HepG2 (cell line): ENCODE data around the gene POP7. TPM values are rescaled to one million over a fixed set of nuclear protein-coding genes. Genes with fewer than 3 reads are reported as not detected.

Experiments used
- ATF7-NPFF ChIP-seq: sonication (generic); formaldehyde crosslinking; IDR thresholded peaks from 2 replicates; pipeline ENCODE4 v1.8.1; 2023; ENCODE audit warnings: mild to moderate bottlenecking, low read depth, missing genetic modification reagents, moderate library complexity
- CBX1 ChIP-seq: IDR thresholded peaks from one replicate; pipeline ENCODE4 v1.6.1; 2016; ENCODE audit warnings: antibody characterized with exemption, low read depth
- CHD2 ChIP-seq: IDR thresholded peaks from 2 replicates; pipeline ENCODE4 v1.6.1; 2011; ENCODE audit warnings: low read depth, low read length, improper control_type of control experiment
- FOXA1 ChIP-seq, 2 experiments: fragments of 450-650 bp in 1 of 2; sonication (generic) in 1 of 2; formaldehyde crosslinking in 1 of 2; IDR thresholded peaks; 2 replicates each; pipeline versions ENCODE4 v1.4.0 to v1.6.1; 2016 to 2020; ENCODE audit warnings: missing genetic modification reagents in 1 of 2
- HDAC2 ChIP-seq: sonication (generic); formaldehyde crosslinking; IDR thresholded peaks from 2 replicates; pipeline ENCODE4 v1.4.0; 2020; ENCODE audit warnings: missing genetic modification reagents
- HNRNPUL1 ChIP-seq: fragments of 200-400 bp; formaldehyde crosslinking; IDR thresholded peaks from 2 replicates; pipeline ENCODE4 v1.6.1; 2017; ENCODE audit warnings: low read depth, mild to moderate bottlenecking, low read length, moderate library complexity
- JARID2 ChIP-seq: sonication (generic); formaldehyde crosslinking; IDR thresholded peaks from 2 replicates; pipeline ENCODE4 v1.8.1; 2023; ENCODE audit warnings: missing genetic modification reagents, inconsistent platforms; ENCODE audit not compliant: insufficient replicate concordance
- MLXIP ChIP-seq: sonication (generic); formaldehyde crosslinking; IDR thresholded peaks from 2 replicates; pipeline ENCODE4 v1.9.0; 2021; ENCODE audit warnings: missing genetic modification reagents, borderline replicate concordance
- NR2F1 ChIP-seq, 2 experiments: fragments of 450-650 bp in 1 of 2; formaldehyde crosslinking in 1 of 2; IDR thresholded peaks; 2 replicates each; pipeline versions ENCODE4 v1.5.0 to v1.6.1; 2016 to 2020; ENCODE audit warnings: mild to moderate bottlenecking in 1 of 2, missing compliant biosample characterization in 1 of 2, missing genetic modification reagents in 1 of 2, moderate library complexity in 1 of 2
- POLR2A ChIP-seq, 2 experiments: IDR thresholded peaks; 2 replicates each; pipeline ENCODE4 v1.6.1; 2011; ENCODE audit warnings: low read depth in 2 of 2, low read length in 2 of 2, mild to moderate bottlenecking in 1 of 2, moderate library complexity in 1 of 2; ENCODE audit not compliant: insufficient read depth in 1 of 2
- RBM22 ChIP-seq: fragments of 200-400 bp; formaldehyde crosslinking; optimal IDR thresholded peaks from 2 replicates; pipeline ENCODE3; 2017; ENCODE audit warnings: mild to moderate bottlenecking, low read length, moderate library complexity
- RBM39 ChIP-seq: fragments of 200-400 bp; formaldehyde crosslinking; IDR thresholded peaks from one replicate; pipeline ENCODE4 v1.6.1; 2018; ENCODE audit warnings: antibody characterized with exemption, mild to moderate bottlenecking, low read depth, low read length; ENCODE audit not compliant: poor library complexity, severe bottlenecking
- ZNF274 ChIP-seq: sonication (generic); formaldehyde crosslinking; IDR thresholded peaks from 2 replicates; pipeline ENCODE4 v1.5.1; 2020; ENCODE audit warnings: mild to moderate bottlenecking, missing genetic modification reagents
- ZNF362 ChIP-seq: sonication (generic); formaldehyde crosslinking; IDR thresholded peaks from 2 replicates; pipeline ENCODE4 v1.4.0; 2020; ENCODE audit warnings: missing genetic modification reagents, mild to moderate bottlenecking, borderline replicate concordance
- ZNF547 ChIP-seq: sonication (generic); formaldehyde crosslinking; IDR thresholded peaks from 2 replicates; pipeline ENCODE4 v1.5.1; 2020; ENCODE audit warnings: mild to moderate bottlenecking, missing genetic modification reagents
- ZNF589 ChIP-seq: sonication (generic); formaldehyde crosslinking; conservative IDR thresholded peaks from 2 replicates; pipeline ENCODE4 v1.8.0; 2022; ENCODE audit warnings: mild to moderate bottlenecking, moderate library complexity, missing genetic modification reagents
- ZNF788 ChIP-seq: sonication (generic); formaldehyde crosslinking; IDR thresholded peaks from 2 replicates; pipeline ENCODE4 v1.5.0; 2020; ENCODE audit warnings: mild to moderate bottlenecking, missing genetic modification reagents, borderline replicate concordance
- polyA plus RNA-seq, 8 experiments: library from polyadenylated mRNA; depleted of rRNA in 3 of 8; stranded (reverse) in 7 of 8; unstranded in 1 of 8; fragments of >200 nt; fragmentation: Illumina TruSeq in 4 of 8; extraction: Trizol in 4 of 8; gene quantifications; 2 replicates each; pipeline versions ENCODE4 v1.2.1 to v1.2.3, GENCODE V29; 2011 to 2016; ENCODE audit warnings: low read depth in 4 of 8, missing spikeins in 1 of 8, mixed read lengths in 1 of 8; ENCODE audit not compliant: insufficient read depth in 1 of 8
- total RNA-seq, 5 experiments: library from RNA; depleted of rRNA; stranded (reverse); fragments of >200 nt; fragmentation: Illumina TruSeq; extraction: Trizol; gene quantifications; 2 replicates each; pipeline ENCODE4 v1.2.3, GENCODE V29; 2016; ENCODE audit warnings: low read depth in 1 of 5
- TF ChIP-seq, protein P1 (sequence below), 2 experiments: sonication (generic) in 1 of 2; formaldehyde crosslinking in 1 of 2; IDR thresholded peaks; 2 replicates each; pipeline versions ENCODE4 v1.5.1 to v1.6.1; 2011 to 2020; ENCODE audit warnings: borderline replicate concordance in 1 of 2, low read depth in 1 of 2, low read length in 1 of 2, mild to moderate bottlenecking in 1 of 2, missing genetic modification reagents in 1 of 2, moderate library complexity in 1 of 2
- TF ChIP-seq, protein P2 (sequence below): sonication (generic); formaldehyde crosslinking; IDR thresholded peaks from 2 replicates; pipeline ENCODE4 v1.4.0; 2020; ENCODE audit warnings: missing genetic modification reagents
- TF ChIP-seq, protein P3 (sequence below): sonication (generic); formaldehyde crosslinking; IDR thresholded peaks from 2 replicates; pipeline ENCODE4 v1.8.0; 2022; ENCODE audit warnings: mild to moderate bottlenecking, missing genetic modification reagents, borderline replicate concordance

POP7 gene
- total and polyA plus RNA-seq, 2 of the 13 experiments (the other 11 are each of a cell fraction or from before 2014, with no cell fraction given), result 63.9 to 91.1 TPM

DNA sequence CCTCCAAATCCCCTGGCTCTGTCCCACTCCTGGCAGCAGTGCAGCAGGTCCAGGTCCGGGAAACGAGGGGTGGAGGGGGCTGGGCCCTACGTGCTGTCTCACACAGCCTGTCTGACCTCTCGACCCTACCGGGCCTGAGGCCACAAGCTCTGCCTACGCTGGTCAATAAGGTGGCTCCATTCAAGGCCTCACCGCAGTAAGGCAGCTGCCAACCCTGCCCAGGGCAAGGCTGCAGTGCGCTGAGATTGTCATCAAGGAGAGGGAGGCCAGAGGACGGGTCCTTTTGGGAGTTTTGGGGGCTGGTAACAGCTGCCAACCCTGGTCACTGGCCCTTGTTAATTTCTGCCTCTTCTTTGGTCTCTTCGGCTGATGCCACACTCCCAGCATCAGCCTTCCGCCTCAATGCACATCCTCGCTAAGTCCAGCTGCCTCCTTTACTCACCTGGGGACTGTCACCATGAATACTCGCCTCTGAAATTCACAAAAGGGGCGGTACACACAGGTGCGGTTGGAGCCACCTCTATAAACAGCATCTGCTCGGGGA is 17.9 kb downstream of the POP7 start (continued):
- TF ChIP-seq, protein P1, sequence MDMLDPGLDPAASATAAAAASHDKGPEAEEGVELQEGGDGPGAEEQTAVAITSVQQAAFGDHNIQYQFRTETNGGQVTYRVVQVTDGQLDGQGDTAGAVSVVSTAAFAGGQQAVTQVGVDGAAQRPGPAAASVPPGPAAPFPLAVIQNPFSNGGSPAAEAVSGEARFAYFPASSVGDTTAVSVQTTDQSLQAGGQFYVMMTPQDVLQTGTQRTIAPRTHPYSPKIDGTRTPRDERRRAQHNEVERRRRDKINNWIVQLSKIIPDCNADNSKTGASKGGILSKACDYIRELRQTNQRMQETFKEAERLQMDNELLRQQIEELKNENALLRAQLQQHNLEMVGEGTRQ (IDR thresholded peaks at IDR 0.05; ENCODE audit: low read depth, low read length), result no peak
- TF ChIP-seq, protein P1 (CRISPR knock-in tag; IDR thresholded peaks at IDR 0.05; ENCODE audit: borderline replicate concordance), result no peak
- TF ChIP-seq CBX1, result peak; percentile 68
- TF ChIP-seq ZNF547 (CRISPR knock-in tag), result 0 out of 2 replicates have a peak, but pooled peaks have one; percentile 41
- TF ChIP-seq NR2F1 (CRISPR knock-in tag; IDR thresholded peaks at IDR 0.05), result peak; percentile 70 to 95; a peak in 3 of 4 replicates
- TF ChIP-seq ZNF362, result peak; percentile 25; the same call in 1 of the 2 replicates
- TF ChIP-seq CHD2, result no peak
- TF ChIP-seq POLR2A (IDR thresholded peaks at IDR 0.05; ENCODE audit: insufficient read depth in 1 of 2, low read depth in 2 of 2, low read length in 2 of 2), result 0 out of 4 replicates have a peak, but pooled peaks of 1 of the 2 experiments have one; percentile 36
- no peak for TF ChIP-seq HNRNPUL1
- TF ChIP-seq, protein P2, sequence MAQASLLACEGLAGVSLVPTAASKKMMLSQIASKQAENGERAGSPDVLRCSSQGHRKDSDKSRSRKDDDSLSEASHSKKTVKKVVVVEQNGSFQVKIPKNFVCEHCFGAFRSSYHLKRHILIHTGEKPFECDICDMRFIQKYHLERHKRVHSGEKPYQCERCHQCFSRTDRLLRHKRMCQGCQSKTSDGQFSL (CRISPR knock-in tag), result no peak
- TF ChIP-seq MLXIP (CRISPR knock-in tag), result no peak
- TF ChIP-seq ZNF788 (CRISPR knock-in tag), result peak; percentile 73; the same call in 1 of the 2 replicates
- TF ChIP-seq ZNF589 (CRISPR knock-in tag), result no peak
- TF ChIP-seq ZNF274 (CRISPR knock-in tag), result peak; percentile 46; the same call in 1 of the 2 replicates
- TF ChIP-seq ATF7-NPFF (CRISPR knock-in tag), result no peak
- TF ChIP-seq JARID2 (CRISPR knock-in tag), result no peak
- TF ChIP-seq RBM22, result no peak
- no peak for TF ChIP-seq FOXA1 (IDR thresholded peaks at IDR 0.05)
- TF ChIP-seq FOXA1 (CRISPR knock-in tag; IDR thresholded peaks at IDR 0.05), result peak; percentile 31; the same call in 1 of the 2 replicates
- no peak for TF ChIP-seq RBM39
- TF ChIP-seq, protein P3, sequence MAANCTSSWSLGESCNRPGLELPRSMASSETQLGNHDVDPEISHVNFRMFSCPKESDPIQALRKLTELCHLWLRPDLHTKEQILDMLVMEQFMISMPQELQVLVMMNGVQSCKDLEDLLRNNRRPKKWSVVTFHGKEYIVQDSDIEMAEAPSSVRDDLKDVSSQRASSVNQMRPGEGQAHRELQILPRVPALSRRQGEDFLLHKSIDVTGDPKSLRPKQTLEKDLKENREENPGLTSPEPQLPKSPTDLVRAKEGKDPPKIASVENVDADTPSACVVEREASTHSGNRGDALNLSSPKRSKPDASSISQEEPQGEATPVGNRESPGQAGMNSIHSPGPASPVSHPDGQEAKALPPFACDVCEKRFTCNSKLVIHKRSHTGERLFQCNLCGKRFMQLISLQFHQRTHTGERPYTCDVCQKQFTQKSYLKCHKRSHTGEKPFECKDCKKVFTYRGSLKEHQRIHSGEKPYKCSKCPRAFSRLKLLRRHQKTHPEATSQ (CRISPR knock-in tag), result no peak
- TF ChIP-seq HDAC2, result peak; percentile 81
